IPS-18c (cell line): ENCODE data around the gene MIDN.

Experiments used
- H3K4me3 ChIP-seq: 2 replicates; pipeline ENCODE4 v1.7.0; 2013; ENCODE audit warnings: low read depth, mild to moderate bottlenecking, low read length, moderate library complexity; ENCODE audit not compliant: insufficient read depth
- H3K9me3 ChIP-seq: one replicate; pipeline ENCODE4 v1.6.1; 2013; ENCODE audit warnings: mild to moderate bottlenecking, low read length, moderate library complexity; ENCODE audit not compliant: control insufficient read depth, insufficient read depth

The MIDN gene

GRCh38 chr19:1260749-1261537, 12.6 kb downstream of the MIDN start:
- Histone ChIP-seq H3K4me3 (peak overlapping the region; percentile 86), H3K9me3 (peaks cover 4% of the 10 kb centered on the region)

GRCh38 chr19:1261538-1261797, 13.1 kb downstream of the MIDN start:
- Histone ChIP-seq H3K9me3 (peaks cover 4% of the 10 kb centered on the region), H3K4me3 (peak overlapping the region; percentile 86)

- peaks cover 4% of the 10 kb centered on the region for H3K9me3 ChIP-seq
- H3K4me3 ChIP-seq, result peak overlapping the region; percentile 86
Observed at GRCh38 chr19:1261798-1262622, 13.6 kb downstream of the MIDN start.

- peak overlapping the region; percentile 86 for H3K4me3 ChIP-seq
- H3K9me3 ChIP-seq, result peaks cover 2% of the 10 kb centered on the region
Observed at GRCh38 chr19:1262623-1263123, 14.3 kb downstream of the MIDN start.

- H3K9me3 ChIP-seq, result peaks cover 2% of the 10 kb centered on the region
- H3K4me3 ChIP-seq, result no peak overlapping the region
Observed at GRCh38 chr19:1263188-1263587, 14.8 kb downstream of the MIDN start.

GRCh38 chr19:1264801-1265614, 16.6 kb downstream of the MIDN start:
- Histone ChIP-seq H3K9me3 (no peaks in the 10 kb centered on the region), H3K4me3 (peak overlapping the region; percentile 51; the same call in 1 of the 2 replicates)

- H3K4me3 ChIP-seq, result peak overlapping the region; percentile 51
- no peaks in the 10 kb centered on the region for H3K9me3 ChIP-seq
Observed at GRCh38 chr19:1265615-1266128, 17.3 kb downstream of the MIDN start.

GRCh38 chr19:1266129-1266915, 17.9 kb downstream of the MIDN start:
- Histone ChIP-seq H3K9me3 (no peaks in the 10 kb centered on the region), H3K4me3 (peak overlapping the region; percentile 51)

GRCh38 chr19:1266916-1267476, 18.6 kb downstream of the MIDN start:
- Histone ChIP-seq H3K9me3 (no peaks in the 10 kb centered on the region), H3K4me3 (peak overlapping the region; percentile 51)

GRCh38 chr19:1267477-1268225, 19.3 kb downstream of the MIDN start:
- H3K4me3 ChIP-seq, result peak overlapping the region; percentile 51
- H3K9me3 ChIP-seq, result no peaks in the 10 kb centered on the region

- Histone ChIP-seq H3K9me3 (no peaks in the 10 kb centered on the region), H3K4me3 (peak overlapping the region; percentile 31)
Observed at GRCh38 chr19:1268226-1269064, 20.1 kb downstream of the MIDN start.

GRCh38 chr19:1269065-1269477, 20.7 kb downstream of the MIDN start, which contains the start of gene CIRBP:
Gene CIRBP (plus strand): TSS chr19:1269332. CDS start chr19:1270934, 1,602 bp downstream.
- H3K4me3 ChIP-seq, result peak within 1 kb of the TSS; percentile 84
- no peaks in the 10 kb centered on the region for H3K9me3 ChIP-seq

- H3K9me3 ChIP-seq, result no peaks in the 10 kb centered on the region
- peak overlapping the region; percentile 84 for H3K4me3 ChIP-seq
Observed at GRCh38 chr19:1269478-1270212, 21.3 kb downstream of the MIDN start.

- Histone ChIP-seq H3K4me3 (peak overlapping the region; percentile 84), H3K9me3 (no peaks in the 10 kb centered on the region)
Observed at GRCh38 chr19:1270213-1270853, 21.9 kb downstream of the MIDN start.
